ENCODE measurements around the gene RAB3IP.

- TF ChIP-seq CTCF (IDR thresholded peaks at IDR 0.05) (no peak), POLR2A (IDR thresholded peaks at IDR 0.05) (no peak), EP300 (IDR thresholded peaks at IDR 0.05) (no peak)
Measured at GRCh38 chr12:69726922-69727321, 11.7 kb upstream of the RAB3IP start.
